Measurements from ENCODE around the gene CFAP54. TPM values are rescaled to one million over a fixed set of nuclear protein-coding genes. Genes with fewer than 3 reads are reported as not detected.

The CFAP54 gene
- total RNA-seq, 4 donors from 2014 or later = 3.0 to 5.4 (median 4.1) TPM

DNA sequence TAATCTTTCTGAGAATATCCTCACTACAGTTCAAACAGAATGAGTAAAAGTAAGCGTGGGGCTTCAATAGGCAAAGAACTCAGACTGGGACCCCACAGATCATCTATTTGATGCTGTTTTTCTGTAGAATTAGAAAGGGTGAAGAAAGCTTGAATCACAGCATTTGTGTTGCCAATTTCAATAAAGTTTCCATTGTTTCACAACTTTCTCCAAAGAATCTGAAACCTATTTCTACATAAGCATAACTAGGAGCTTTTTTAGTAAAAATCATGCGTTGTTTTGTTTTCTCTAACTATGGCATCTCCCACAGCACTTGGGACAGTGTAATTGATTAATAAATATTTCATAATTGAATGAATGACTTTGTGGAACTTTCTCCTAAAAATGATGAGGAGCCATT, 401.0 kb downstream of the CFAP54 start:
- Histone ChIP-seq H3K27me3 (no peaks in the 10 kb centered on the region), H3K36me3 (no peaks in the 10 kb centered on the region), H3K9me3 (no peaks in the 10 kb centered on the region), H3K27ac (no peak overlapping the region), H3K4me3 (replicated peaks in 1 of 3) (no peak overlapping the region), H3K4me1 (peaks cover 0 to 6% of the 10 kb centered on the region in 2 donors)
- intact Hi-C loops (cut with DNase I) = no loop called here
- WGBS, 2 donors = 95 to 96% methylated on average over 2 of the region's 2 CpGs
- DNase-seq = no peak
- TF ChIP-seq CTCF (IDR thresholded peaks at IDR 0.05) = no peak
- TF ChIP-seq POLR2A (IDR thresholded peaks at IDR 0.05) = no peak

DNA sequence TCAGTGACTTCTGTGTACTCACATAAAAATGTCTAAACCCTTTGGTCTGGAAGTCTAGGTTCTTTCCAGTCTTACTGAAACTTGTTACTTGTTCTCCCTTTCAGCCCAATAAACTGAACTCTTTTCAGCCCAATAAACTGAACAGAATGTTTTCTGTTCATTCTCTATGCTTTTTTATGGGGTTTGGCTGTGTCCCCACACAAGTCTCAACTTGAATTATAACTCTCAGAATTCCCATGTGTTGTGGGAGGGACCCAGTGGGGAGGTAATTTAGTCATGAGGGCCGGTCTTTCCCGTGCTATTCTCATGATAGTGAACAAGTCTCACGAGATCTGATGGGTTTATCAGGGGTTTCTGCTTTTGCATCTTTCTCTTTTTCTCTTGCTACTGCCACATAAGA, 402.7 kb downstream of the CFAP54 start:
- Histone ChIP-seq H3K4me1 (peaks cover 0 to 3% of the 10 kb centered on the region in 2 donors), H3K27me3 (no peaks in the 10 kb centered on the region), H3K9me3 (no peaks in the 10 kb centered on the region), H3K36me3 (no peaks in the 10 kb centered on the region), H3K27ac (no peak overlapping the region), H3K4me3 (replicated peaks in 1 of 3) (no peak overlapping the region)
- no peak for DNase-seq
- intact Hi-C loops (cut with DNase I) = no loop called here
- WGBS, 2 donors = 83 to 84% methylated on average over 3 of the region's 3 CpGs
- TF ChIP-seq CTCF (IDR thresholded peaks at IDR 0.05) = no peak
- TF ChIP-seq POLR2A (IDR thresholded peaks at IDR 0.05) = no peak

GRCh38 chr12:96897421-96897820, 408.0 kb downstream of the CFAP54 start:
- H3K4me3 ChIP-seq (replicated peaks in 1 of 3) = no peak overlapping the region
- no peak overlapping the region for H3K27ac ChIP-seq
- TF ChIP-seq CTCF (IDR thresholded peaks at IDR 0.05) (no peak), POLR2A (IDR thresholded peaks at IDR 0.05) (no peak)
- 80 to 86% methylated on average over 3 of the region's 3 CpGs for WGBS, 2 donors
- no peaks in the 10 kb centered on the region for H3K27me3 ChIP-seq
- intact Hi-C loops (cut with DNase I) = no loop called here
- H3K4me1 ChIP-seq = no peaks in the 10 kb centered on the region
- H3K36me3 ChIP-seq = no peaks in the 10 kb centered on the region
- H3K9me3 ChIP-seq = no peaks in the 10 kb centered on the region
- DNase-seq = no peak

- no peaks in the 10 kb centered on the region for H3K4me1 ChIP-seq
- no peaks in the 10 kb centered on the region for H3K27me3 ChIP-seq
- no peak overlapping the region for H3K4me3 ChIP-seq (replicated peaks in 1 of 3)
- intact Hi-C loops (cut with DNase I) = no loop called here
- no peak overlapping the region for H3K27ac ChIP-seq
- H3K36me3 ChIP-seq = no peaks in the 10 kb centered on the region
- no peak for DNase-seq
- H3K9me3 ChIP-seq = no peaks in the 10 kb centered on the region
- no peak for TF ChIP-seq CTCF (IDR thresholded peaks at IDR 0.05)
- no peak for TF ChIP-seq POLR2A (IDR thresholded peaks at IDR 0.05)
Observed at GRCh38 chr12:96901175-96901574, 411.8 kb downstream of the CFAP54 start.

DNA sequence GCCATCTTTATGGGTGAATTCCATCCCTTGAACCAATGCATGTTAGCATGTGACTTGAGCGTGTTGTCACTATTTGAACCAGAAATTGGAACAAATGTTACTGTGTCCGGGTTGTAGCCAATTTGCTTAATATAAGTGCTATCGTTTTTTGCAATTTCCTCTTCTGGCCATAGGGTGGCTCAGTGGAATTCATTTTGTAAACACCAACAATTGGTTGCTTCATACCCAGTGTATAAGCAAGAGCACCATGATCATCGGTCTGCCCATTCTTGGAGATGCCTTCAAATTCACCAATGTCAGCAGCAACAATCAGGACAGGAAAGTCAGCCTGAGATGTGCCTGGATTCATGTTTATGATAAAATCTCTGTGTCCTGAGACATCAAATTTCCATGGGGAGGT, 412.7 kb downstream of the CFAP54 start:
- intact Hi-C loops (cut with DNase I) = no loop called here
- H3K27me3 ChIP-seq = no peaks in the 10 kb centered on the region
- WGBS, 2 donors = 77 to 83% methylated on average over 4 of the region's 4 CpGs
- no peaks in the 10 kb centered on the region for H3K36me3 ChIP-seq
- no peak overlapping the region for H3K27ac ChIP-seq
- TF ChIP-seq POLR2A (IDR thresholded peaks at IDR 0.05) (no peak), CTCF (IDR thresholded peaks at IDR 0.05) (no peak)
- no peaks in the 10 kb centered on the region for H3K4me1 ChIP-seq
- no peak for DNase-seq
- no peak overlapping the region for H3K4me3 ChIP-seq (replicated peaks in 1 of 3)
- H3K9me3 ChIP-seq = no peaks in the 10 kb centered on the region

All from thyroid gland (tissue), 4 donors.